ENCODE measurements around the gene MLXIP.

MLXIP gene

DNA sequence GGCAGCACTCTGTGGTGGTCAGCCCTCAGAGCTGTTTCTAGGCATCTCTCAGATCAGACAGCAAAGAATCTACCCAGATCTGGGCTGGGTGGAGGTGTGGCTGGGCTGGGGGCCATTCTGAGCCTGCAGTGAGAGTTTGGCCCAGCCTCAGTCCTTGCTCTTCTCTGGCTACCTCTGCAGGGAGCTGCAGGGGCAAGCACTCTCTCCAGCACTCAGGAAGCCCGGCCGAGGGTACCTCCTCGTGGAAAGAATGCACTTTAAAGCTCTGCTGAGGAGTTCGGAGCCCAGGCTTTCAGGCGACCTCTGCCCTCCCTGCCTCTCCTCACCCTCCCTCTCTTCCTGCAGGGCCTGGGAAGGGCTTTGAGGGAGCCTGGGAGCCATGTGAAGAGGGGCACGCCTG lies 64.3 kb downstream of the MLXIP start:
- in situ Hi-C loops (cut with MboI; ENCODE audit: low sequenced_read_pairs) = no loop called here

- in situ Hi-C loops (cut with MboI; ENCODE audit: low sequenced_read_pairs) = no loop called here
These were observed 66.3 kb downstream of the MLXIP start for GRCh38 chr12:122144885-122145284.

DNA sequence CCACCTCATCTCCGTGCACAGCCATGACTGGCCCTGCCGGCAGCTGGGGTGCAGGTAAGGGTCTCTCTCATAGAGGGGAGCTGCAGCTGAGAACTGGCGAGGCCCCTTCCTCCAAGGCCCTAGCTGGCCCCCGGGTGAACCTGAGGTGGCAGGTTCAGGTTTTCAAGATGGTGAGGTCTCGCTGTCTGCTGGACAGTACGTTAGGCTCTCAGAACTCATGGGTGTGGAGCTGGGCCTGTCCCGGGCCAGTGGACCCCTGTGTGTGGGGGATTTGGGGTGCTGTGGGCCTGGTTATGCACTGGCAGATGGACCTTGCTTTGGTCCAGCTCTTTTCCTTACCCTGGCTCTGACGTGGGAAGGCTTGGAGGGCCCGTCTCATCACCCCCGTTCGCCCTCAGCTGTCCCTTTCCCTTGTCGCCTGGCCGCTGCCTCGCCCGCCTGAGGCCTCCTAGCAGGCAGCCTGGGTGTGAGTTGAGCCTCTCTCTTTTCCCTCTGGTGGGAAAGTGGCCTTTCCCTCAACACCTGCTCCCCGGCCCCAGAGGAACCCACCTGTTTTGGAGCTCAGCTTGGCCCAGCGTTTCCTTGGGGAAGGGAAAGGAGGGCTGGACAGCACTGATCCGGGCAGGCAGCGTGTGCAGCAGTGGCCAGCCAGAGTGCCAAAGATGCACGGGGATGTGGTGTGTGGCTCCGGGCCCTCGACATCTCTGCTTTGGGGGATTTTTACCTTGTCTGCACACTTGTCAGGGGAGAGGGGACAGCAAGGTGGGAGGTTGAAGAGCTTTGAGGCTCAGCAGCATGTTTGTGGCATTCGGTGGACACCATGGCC lies 67.2 kb downstream of the MLXIP start:
- in situ Hi-C loops (cut with MboI; ENCODE audit: low sequenced_read_pairs) = no loop called here

DNA sequence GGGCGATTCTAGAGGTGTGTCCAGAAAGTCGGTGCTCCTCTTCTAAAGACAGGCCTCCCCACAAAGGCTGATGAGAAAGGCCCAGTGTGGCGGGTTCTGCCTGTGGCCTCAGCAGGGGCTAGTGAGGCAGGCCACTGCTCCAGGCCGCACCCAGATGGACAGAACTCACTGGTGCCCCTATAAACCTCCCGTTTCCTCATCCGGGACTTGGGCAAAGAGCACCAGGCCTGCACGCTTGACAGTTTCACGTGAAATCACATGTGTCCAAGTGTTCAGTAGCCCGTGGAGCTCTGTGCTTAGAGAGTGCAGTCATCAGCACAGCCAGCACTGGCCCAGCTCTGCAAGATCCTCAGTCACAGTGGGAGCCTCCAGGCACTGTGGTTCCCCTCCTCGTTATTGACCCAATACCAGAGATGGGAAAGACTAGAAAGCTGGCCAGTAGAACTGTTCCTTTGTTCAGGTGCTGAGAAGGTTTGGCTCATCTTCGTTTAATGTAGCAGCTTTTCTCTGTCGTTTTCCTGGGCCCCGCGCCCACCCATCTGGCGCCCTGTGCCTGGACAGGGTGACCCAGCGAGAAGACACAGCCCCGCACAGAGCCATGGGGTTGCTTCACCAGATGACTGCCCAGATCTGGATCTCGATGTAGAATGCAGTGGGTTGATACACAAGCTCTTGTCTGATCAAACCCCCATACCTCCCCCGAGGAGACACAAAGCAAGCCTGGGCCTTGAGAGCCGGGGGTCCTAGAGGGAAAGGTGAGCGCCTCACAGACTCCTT lies 69.1 kb downstream of the MLXIP start:
- in situ Hi-C loops (cut with MboI; ENCODE audit: low sequenced_read_pairs) = no loop called here

GRCh38 chr12:122148657-122149056 lies 70.1 kb downstream of the MLXIP start:
- in situ Hi-C loops (cut with MboI; ENCODE audit: low sequenced_read_pairs) = no loop called here

DNA sequence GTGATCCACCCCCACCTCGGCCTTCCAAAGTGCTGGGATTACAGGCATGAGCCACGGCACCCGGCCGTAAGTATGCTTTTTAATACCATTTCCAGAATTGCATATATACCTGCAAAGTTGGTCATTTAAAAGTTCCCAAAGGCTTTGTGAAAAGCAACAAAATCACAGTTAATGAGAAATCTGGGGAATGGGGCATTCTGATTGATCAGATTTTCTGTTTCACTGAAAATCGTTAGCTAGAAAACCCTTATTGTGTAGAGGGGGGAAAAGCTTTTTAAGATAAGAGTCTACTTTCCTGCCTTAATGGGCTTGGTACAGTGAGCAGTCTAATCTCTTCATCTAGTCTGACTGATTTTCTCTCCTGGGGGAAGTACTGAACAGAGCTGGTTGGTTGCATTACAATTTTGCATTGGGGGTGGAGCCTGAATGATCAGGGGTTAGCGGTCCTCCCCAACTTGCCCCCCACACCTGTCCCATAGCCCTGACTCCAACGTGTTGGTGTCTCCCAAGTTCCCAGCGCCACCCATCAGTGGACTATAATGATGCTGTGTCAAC lies 71.6 kb downstream of the MLXIP start:
- in situ Hi-C loops (cut with MboI; ENCODE audit: low sequenced_read_pairs) = no loop called here

DNA sequence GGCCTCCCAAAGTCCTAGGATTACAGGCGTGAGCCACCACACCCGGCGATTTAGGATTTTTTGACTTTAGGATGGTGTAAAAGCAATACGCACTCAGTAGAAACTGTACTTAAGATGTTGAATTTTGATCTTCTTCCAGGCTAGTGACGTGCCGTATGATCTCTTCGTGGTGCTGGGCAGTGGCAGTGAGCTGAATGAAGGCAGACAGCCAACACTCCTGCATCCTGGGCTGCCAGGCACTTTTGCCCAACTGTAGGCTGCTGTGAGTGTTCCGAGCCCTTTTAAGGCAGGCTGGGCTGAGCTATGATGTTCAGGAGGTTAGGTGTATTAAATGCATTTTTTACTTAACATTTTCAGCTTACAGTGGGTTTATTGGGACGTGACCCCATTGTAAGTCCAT lies 74.2 kb downstream of the MLXIP start:
- in situ Hi-C loops (cut with MboI; ENCODE audit: low sequenced_read_pairs) = no loop called here

GRCh38 chr12:122155705-122156104 lies 77.1 kb downstream of the MLXIP start:
- in situ Hi-C loops (cut with MboI; ENCODE audit: low sequenced_read_pairs) = no loop called here

DNA sequence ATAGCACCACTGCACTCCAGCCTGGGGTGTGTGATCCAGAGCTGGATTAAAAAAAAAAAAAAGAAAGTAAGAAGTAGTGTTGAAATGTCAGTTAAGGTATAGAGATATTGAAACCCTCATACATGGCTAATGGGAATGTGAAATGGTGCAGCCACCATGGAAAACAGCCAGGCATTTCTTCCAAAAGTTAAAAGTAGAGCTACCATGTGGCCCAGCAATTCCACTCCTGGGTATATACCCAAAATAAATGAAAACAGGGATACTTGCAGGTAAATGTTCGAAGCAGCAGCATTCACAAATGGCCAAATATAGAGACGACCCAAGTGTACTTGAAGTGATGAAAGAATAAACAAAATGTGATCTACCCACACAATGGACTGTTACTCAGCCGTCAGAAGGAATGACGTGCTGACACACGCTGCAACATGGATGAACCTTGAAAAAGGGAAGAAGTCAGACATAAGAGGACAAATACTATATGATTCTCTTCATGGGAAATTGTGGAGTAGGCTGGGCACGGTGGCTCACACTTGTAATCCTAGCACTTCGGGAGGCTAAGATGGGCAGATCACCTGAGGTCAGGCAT lies 80.2 kb downstream of the MLXIP start:
- in situ Hi-C loops (cut with MboI; ENCODE audit: low sequenced_read_pairs) = no loop called here

- in situ Hi-C loops (cut with MboI; ENCODE audit: low sequenced_read_pairs) = no loop called here
These were observed 81.3 kb downstream of the MLXIP start for GRCh38 chr12:122159882-122160281.

DNA sequence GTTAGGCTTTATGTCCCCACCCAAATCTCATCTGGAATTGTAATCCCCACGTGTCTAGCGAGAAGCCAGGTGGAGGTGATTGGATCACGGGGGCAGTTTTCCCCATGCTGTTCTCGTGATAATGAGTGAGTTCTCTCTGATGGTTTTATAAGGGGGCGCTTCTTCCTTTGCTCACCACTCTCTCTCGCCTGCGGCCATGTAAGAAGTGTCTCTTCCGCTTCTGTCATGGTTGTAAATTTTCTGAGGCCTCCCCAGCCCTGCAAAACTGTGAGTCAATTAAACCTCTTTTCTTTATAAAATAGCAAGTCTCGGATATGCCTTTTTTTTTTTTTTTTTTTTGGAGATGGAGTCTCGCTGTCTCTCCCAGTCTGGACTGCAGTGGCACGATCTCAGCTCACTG lies 82.2 kb downstream of the MLXIP start:
- in situ Hi-C loops (cut with MboI; ENCODE audit: low sequenced_read_pairs) = no loop called here

DNA sequence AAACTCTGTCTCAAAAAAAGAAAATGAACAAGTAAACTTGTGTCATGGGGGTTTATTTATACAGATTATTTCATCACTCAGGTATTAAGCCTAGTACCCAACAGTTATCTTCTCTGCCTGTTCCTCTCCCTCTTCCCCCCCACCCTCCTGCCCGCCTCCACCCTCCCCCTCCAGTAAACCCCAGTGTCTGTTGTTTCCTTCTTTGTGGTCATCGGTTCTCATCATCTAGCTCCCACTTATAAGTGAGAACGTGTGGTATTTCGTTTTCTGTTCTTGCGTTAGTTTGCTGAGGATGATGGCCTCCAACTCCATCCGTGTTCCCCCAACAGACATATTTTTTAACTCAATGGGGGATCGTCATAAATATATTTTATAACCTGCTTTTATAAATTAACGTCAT lies 83.1 kb downstream of the MLXIP start:
- in situ Hi-C loops (cut with MboI; ENCODE audit: low sequenced_read_pairs) = no loop called here

GRCh38 chr12:122162976-122163375 lies 84.4 kb downstream of the MLXIP start:
- in situ Hi-C loops (cut with MboI; ENCODE audit: low sequenced_read_pairs) = no loop called here

DNA sequence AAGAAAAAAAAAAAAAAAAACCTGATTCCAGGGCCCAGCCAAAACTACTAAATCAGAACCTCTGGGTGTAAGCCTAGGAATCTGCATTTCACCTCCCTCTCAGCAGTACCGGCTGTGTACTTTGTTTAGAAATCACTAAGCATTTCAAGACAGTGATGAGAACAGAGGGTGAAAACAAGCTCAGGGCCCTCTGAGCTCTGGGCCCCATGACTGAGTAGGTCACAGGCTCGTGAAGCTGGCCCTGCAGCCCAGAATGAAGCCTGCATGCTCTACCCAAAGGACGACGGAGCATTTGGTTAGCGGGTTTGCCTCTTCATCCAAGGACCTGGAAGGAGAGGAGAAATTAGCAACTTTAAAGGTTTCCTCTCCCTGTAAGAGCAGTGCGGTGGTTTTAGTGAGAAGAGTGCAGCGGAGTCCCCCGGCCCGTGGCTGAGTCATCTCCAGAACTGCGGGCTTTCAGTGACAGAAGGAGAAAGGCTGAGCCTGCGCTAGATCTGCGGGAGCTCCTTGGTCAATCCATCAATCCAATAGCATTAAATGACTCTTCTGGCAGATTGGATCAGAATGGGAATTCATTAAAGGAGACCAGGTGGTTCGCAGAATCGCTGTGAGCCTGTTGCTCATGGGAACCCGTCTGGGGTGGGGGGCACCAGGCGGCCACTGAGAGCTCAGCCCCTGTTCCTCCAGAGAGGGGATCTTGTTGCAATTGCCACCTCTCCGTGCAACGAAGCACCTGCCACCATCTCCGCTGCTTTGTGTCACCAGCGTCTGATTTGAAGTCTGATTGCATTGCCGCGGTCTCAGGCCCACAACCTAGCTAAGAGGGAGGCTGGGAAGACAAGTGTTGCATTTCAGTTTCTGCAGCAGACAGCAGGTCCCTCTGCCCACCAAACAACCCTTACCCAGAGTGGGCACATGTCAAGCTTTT lies 88.1 kb downstream of the MLXIP start:
- in situ Hi-C loops (cut with MboI; ENCODE audit: low sequenced_read_pairs) = no loop called here

DNA sequence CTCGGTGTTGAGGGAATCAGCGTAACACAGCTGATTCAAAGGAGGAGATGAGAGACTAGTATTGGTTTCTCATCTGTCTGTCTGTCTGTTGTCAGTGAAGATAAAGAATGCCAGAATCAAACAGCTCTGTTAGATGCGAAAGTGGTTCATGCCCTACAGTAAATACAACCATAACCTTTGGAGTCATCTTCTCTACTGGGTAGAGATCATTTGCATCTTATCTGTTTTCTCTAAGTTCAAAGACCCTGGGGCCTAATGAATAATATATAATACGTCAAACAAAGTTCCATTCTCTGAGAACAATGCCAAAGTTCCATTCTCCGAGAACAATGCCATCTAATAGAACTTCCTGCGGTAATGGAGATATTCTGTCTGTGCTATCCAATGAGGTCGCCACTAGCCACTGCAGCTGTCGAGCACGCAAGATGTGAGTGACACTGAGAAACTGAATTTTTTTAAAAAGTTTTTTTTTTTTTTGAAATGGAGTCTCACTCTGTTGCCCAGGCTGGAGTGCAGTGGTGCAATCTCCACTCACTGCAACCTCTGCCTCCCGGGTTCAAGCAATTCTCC lies 88.9 kb downstream of the MLXIP start:
- in situ Hi-C loops (cut with MboI; ENCODE audit: low sequenced_read_pairs) = no loop called here

DNA sequence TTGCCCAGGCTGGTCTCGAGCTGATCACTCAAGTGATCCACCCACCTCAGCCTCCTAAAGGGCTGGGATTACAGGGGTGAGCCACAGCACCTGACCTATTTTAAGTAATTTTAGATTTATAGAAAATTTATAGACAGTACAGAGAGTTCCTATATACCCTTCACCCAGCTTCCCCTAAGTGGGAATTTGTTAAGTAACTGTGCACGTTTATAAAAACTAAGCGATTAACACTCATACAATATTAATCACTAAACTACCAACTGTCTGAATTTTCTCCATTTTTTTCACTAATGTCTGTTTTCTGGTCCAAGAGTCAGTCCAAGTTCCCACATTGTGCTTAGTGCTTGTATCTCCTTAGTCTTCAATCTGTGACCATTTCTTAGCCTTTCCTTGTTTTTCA lies 89.9 kb downstream of the MLXIP start:
- in situ Hi-C loops (cut with MboI; ENCODE audit: low sequenced_read_pairs) = no loop called here

DNA sequence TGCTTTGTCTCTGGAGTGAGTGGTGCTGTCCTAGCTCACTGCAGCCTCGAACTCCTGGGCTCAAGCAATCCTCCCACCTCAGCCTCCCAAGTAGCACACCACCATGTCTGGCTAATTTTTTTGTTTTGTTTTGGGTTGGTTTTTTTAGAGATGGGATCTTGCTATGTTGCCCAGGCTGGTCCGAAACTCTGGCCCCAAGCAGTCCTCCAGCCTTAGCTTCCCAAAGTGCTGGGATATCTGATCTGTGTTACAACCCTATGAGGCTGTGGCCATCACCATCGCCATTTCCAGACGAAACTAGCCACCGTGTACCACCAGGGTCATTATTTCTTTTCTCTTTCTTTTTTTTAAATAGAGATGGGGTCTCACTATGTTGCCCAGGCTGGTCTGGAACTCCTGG lies 92.8 kb downstream of the MLXIP start:
- in situ Hi-C loops (cut with MboI; ENCODE audit: low sequenced_read_pairs) = no loop called here

- in situ Hi-C loops (cut with MboI; ENCODE audit: low sequenced_read_pairs) = no loop called here
These were observed 93.8 kb downstream of the MLXIP start for GRCh38 chr12:122172262-122172939.

GRCh38 chr12:122174155-122174845 lies 95.7 kb downstream of the MLXIP start, which contains the start of gene IL31:
Gene IL31, minus strand, starts transcription at chr12:122174221. Its CDS starts 49 bp downstream, at chr12:122174172.
- in situ Hi-C loops (cut with MboI; ENCODE audit: low sequenced_read_pairs) = no loop called here
